Esophagus (tissue), 2 donors: Measurements from ENCODE around the gene DRC1. TPM values are rescaled to one million over a fixed set of nuclear protein-coding genes. Genes with fewer than 3 reads are reported as not detected.

Experiments used
- H3K27ac ChIP-seq, 2 donors: one replicate each; pipeline ENCODE4 v1.5.1; 2013; ENCODE audit warnings: low read depth in 2 of 2, mild to moderate bottlenecking in 2 of 2, inconsistent platforms in 1 of 2, low read length in 1 of 2, moderate library complexity in 1 of 2
- H3K27me3 ChIP-seq, 2 donors: one replicate each; pipeline ENCODE4 v1.6.1; 2013; ENCODE audit warnings: low read length in 2 of 2, control low read depth in 1 of 2, mild to moderate bottlenecking in 1 of 2; ENCODE audit not compliant: insufficient read depth in 2 of 2, control insufficient read depth in 1 of 2
- H3K36me3 ChIP-seq, 2 donors: one replicate each; pipeline ENCODE4 v1.6.1; 2013; ENCODE audit warnings: low read length in 1 of 2; ENCODE audit not compliant: control insufficient read depth in 2 of 2, insufficient read depth in 2 of 2
- H3K4me1 ChIP-seq, 2 donors: one replicate each; pipeline ENCODE4 v1.6.1; 2013; ENCODE audit warnings: low read length in 1 of 2; ENCODE audit not compliant: control insufficient read depth in 2 of 2, insufficient read depth in 2 of 2
- H3K4me3 ChIP-seq, 2 donors: one replicate each; pipeline ENCODE4 v1.5.1; 2013; ENCODE audit warnings: low read length in 2 of 2, mild to moderate bottlenecking in 2 of 2, low read depth in 1 of 2, moderate library complexity in 1 of 2
- H3K9me3 ChIP-seq, 2 donors: one replicate each; pipeline ENCODE4 v1.6.1; 2013; ENCODE audit warnings: mild to moderate bottlenecking in 2 of 2, low read depth in 1 of 2, low read length in 1 of 2, moderate library complexity in 1 of 2; ENCODE audit not compliant: control insufficient read depth in 2 of 2, insufficient read depth in 1 of 2
- WGBS, 2 donors: extraction: QIAGEN DNeasy Blood & Tissue Kit; methylation state at CpG; one replicate each; pipeline ENCODE4 v1.1.7; 2013; 5-methylcytosine and 5-hydroxymethylcytosine counted together
- polyA plus RNA-seq, 2 donors: library from polyadenylated mRNA; stranded (reverse); fragments of 200-250 nt; gene quantifications; one replicate each; pipeline ENCODE4 v1.2.3, GENCODE V29; 2013
- donor health status: healthy with polysubstance abuse.
- donor health status: Bipolar disorder and iron deficiency.

The DRC1 gene
- polyA plus RNA-seq, 2 donors, result 0.08 TPM; not detected in 1

DNA sequence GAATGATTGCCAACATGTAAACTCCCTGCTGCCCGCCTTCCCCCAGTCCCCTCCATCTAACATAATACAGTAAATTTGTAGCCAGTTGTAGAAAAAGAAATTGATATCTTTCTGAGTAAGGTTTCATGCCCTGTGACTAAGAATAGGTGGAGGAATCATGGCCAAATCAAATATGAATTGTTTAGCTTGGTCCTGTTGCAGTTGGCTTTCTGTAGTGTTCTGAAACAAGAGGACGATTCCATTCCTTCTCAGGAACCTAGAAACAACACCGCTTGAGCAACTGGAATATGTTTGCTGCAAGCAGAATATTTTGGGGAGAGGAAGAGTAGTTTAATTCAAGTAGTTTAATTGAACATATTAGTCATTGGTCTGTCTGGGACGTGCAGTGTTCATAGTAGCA lies 7.0 kb upstream of the DRC1 start:
- H3K27ac ChIP-seq, result no peak overlapping the region
- no peaks in the 10 kb centered on the region for H3K4me1 ChIP-seq
- no peaks in the 10 kb centered on the region for H3K9me3 ChIP-seq
- 63 to 72% methylated on average over 4 of the region's 4 CpGs for WGBS, 2 donors
- peaks cover under 1 to 4% of the 10 kb centered on the region in 2 donors for H3K36me3 ChIP-seq
- H3K4me3 ChIP-seq, result no peak overlapping the region
- H3K27me3 ChIP-seq, result no peaks in the 10 kb centered on the region

- Histone ChIP-seq H3K9me3 (no peaks in the 10 kb centered on the region), H3K36me3 (peaks cover 0 to 4% of the 10 kb centered on the region in 2 donors), H3K4me3 (no peak overlapping the region), H3K4me1 (no peaks in the 10 kb centered on the region), H3K27ac (no peak overlapping the region), H3K27me3 (no peaks in the 10 kb centered on the region)
- WGBS, 2 donors, result 69 to 82% methylated on average over 4 of the region's 4 CpGs
Measured at GRCh38 chr2:26395394-26395793, 6.3 kb upstream of the DRC1 start.

GRCh38 chr2:26396734-26397298 lies 4.9 kb upstream of the DRC1 start:
- WGBS, 2 donors, result 89 to 92% methylated on average over 5 of the region's 5 CpGs
- no peaks in the 10 kb centered on the region for H3K27me3 ChIP-seq
- H3K4me1 ChIP-seq, result peaks cover 3% of the 10 kb centered on the region in 2 donors
- H3K36me3 ChIP-seq, result peaks cover 0 to 2% of the 10 kb centered on the region in 2 donors
- H3K9me3 ChIP-seq, result no peaks in the 10 kb centered on the region
- H3K27ac ChIP-seq, result no peak overlapping the region
- H3K4me3 ChIP-seq, result no peak overlapping the region

- H3K27me3 ChIP-seq, result no peaks in the 10 kb centered on the region
- no peak overlapping the region for H3K4me3 ChIP-seq
- no peak overlapping the region for H3K27ac ChIP-seq
- H3K4me1 ChIP-seq, result peaks cover 3 to 4% of the 10 kb centered on the region in 2 donors
- 29 to 44% methylated on average over 4 of the region's 4 CpGs for WGBS, 2 donors
- H3K9me3 ChIP-seq, result no peaks in the 10 kb centered on the region
- no peaks in the 10 kb centered on the region for H3K36me3 ChIP-seq
Measured at GRCh38 chr2:26399771-26400376, 1.8 kb upstream of the DRC1 start.

GRCh38 chr2:26400723-26401122 lies 997 bp upstream of the DRC1 start:
- 44 to 68% methylated on average over 5 of the region's 5 CpGs for WGBS, 2 donors
- no peaks in the 10 kb centered on the region for H3K27me3 ChIP-seq
- H3K9me3 ChIP-seq, result no peaks in the 10 kb centered on the region
- H3K4me3 ChIP-seq, result no peak overlapping the region
- no peaks in the 10 kb centered on the region for H3K36me3 ChIP-seq
- H3K4me1 ChIP-seq, result peaks cover 3 to 4% of the 10 kb centered on the region in 2 donors
- no peak overlapping the region for H3K27ac ChIP-seq

GRCh38 chr2:26407526-26407925 lies 5.8 kb downstream of the DRC1 start:
- no peaks in the 10 kb centered on the region for H3K27me3 ChIP-seq
- no peaks in the 10 kb centered on the region for H3K9me3 ChIP-seq
- WGBS, 2 donors, result 67 to 72% methylated on average over 9 of the region's 9 CpGs

GRCh38 chr2:26409785-26410184 lies 8.1 kb downstream of the DRC1 start:
- Histone ChIP-seq H3K4me1 (peaks cover 0 to 3% of the 10 kb centered on the region in 2 donors), H3K27ac (no peak overlapping the region), H3K4me3 (no peak overlapping the region), H3K36me3 (no peaks in the 10 kb centered on the region), H3K9me3 (no peaks in the 10 kb centered on the region), H3K27me3 (no peaks in the 10 kb centered on the region)
- WGBS, 2 donors, result 83 to 88% methylated on average over 1 of the region's 1 CpG

More at GRCh38 chr2:26407526-26407925, 5.8 kb downstream of the DRC1 start:
- Histone ChIP-seq H3K4me1 (peaks cover 0 to 3% of the 10 kb centered on the region in 2 donors), H3K4me3 (no peak overlapping the region), H3K27ac (no peak overlapping the region), H3K36me3 (no peaks in the 10 kb centered on the region)

GRCh38 chr2:26410764-26411243 lies 9.1 kb downstream of the DRC1 start:
- Histone ChIP-seq H3K4me3 (no peak overlapping the region), H3K27me3 (no peaks in the 10 kb centered on the region), H3K36me3 (no peaks in the 10 kb centered on the region), H3K27ac (no peak overlapping the region), H3K4me1 (peaks cover 0 to 3% of the 10 kb centered on the region in 2 donors), H3K9me3 (no peaks in the 10 kb centered on the region)
- WGBS, 2 donors, result 89 to 92% methylated on average over 2 of the region's 2 CpGs

- no peaks in the 10 kb centered on the region for H3K9me3 ChIP-seq
Measured at GRCh38 chr2:26411419-26411818, 9.7 kb downstream of the DRC1 start.

More at GRCh38 chr2:26411419-26411818, 9.7 kb downstream of the DRC1 start:
- WGBS, 2 donors, result 93 to 96% methylated on average over 6 of the region's 6 CpGs
- Histone ChIP-seq H3K4me3 (no peak overlapping the region), H3K27me3 (no peaks in the 10 kb centered on the region), H3K4me1 (peaks cover 0 to 3% of the 10 kb centered on the region in 2 donors), H3K36me3 (no peaks in the 10 kb centered on the region), H3K27ac (no peak overlapping the region)
